HUDEP-2 (cell line): Measurements from ENCODE around the gene POU2F1.

Experiments
- DNase-seq, 76 experiments: peaks; one replicate each; lab custom pipeline; 2025; ENCODE audit not compliant: unreplicated experiment in 76 of 76; lab: John Stamatoyannopoulos, UW

Gene POU2F1

DNA sequence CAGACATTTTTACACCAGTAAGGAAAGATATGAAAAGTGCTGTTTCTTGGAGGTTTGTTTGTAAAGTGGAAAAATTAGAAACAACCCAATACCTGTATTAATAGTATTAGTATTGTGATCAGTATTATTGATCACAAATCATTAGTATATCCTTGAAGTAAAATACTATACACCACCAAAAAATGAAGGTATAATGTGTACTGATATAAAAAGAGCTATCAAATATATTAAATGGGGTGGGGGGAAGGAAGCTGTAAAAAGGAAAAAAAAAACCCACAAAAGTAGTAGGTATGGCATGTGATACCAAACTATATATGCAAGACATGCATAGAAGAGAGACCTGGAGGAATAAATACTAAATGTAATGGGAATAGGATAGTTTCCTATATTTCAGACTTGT is 46.3 kb downstream of the POU2F1 start:
- DNase-seq = no peak

DNA sequence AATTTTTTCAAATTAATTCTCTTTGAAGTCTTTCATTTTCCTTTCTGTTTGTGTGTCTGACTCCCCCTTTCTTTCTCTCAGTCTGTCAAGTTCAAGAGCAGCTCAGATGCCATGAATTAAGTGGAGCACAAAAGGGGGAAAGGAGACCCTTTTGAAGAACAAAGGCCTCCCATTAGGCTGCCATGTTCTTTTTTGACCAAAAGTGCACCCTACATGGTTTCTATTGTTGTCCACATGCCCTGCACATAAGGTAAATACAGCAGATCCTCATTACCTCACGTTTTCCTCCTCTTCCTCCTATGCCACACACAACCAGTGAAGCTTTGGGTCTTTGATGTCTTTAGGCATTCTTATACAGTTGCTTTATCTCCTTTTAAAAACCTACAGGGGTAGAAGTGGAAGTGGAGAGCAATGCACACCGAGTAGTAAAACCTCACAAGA is 47.7 kb downstream of the POU2F1 start:
- DNase-seq = no peak

DNA sequence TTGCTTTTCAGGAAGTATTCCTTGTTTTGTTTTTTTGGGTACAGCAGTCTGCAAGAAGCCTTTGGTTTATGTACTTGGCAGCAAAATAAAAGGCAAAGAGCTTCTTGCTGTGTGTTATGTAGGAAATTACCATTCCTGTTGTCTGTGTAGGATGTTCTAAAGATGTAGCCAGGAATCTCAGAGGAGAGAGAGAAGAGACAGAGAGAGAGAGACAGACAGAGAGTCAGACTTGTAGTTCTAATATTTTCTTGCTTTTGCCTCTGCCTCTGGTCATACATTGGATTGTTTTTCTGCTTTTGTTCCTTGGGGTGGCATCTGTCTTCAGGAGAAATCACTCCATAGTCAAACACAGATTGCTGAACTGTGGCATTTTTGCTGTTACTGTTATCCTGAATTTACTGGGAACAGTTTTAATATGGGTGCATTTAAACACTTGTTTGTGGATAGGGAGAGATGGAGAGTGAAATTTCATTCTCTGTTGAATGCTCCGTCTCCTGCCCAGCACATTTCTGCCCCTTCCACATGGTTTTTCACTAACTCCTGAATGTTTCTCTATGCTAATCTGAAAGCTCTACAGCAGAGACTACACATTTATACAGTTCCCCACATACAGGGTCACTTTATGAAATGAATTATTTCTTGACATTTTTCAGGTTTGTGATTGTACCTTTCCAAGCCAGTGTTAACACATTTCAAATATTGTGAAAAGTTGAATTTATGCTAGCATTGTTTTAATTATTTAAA is 49.8 kb downstream of the POU2F1 start:
- no peak for DNase-seq

DNA sequence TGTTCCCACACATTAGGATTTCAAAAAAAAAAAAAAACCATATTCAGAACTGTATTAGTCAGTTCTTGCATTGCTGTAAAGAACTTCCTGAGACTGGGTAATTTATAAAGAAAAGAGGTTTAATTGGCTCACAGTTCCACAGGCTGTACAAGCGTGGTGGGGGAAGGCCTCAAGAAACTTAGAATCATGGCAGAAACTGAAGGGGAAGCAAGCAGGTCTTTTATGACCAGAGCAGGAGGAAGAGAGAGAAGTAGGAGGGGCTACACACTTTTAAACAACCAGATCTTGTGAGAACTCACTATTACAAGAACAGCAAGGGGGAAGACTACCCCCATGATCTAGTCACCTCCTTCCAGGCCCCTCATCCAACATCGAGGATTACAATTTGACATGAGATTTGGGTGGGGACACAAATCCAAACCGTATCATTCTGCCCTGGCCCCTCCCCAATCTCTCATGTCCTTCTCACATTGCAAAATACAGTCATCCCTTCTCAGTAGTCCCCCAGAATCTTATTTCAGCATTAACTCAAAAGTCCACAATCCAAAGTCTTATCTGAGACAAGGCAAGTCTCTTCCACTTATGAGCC is 51.8 kb downstream of the POU2F1 start:
- no peak for DNase-seq

DNA sequence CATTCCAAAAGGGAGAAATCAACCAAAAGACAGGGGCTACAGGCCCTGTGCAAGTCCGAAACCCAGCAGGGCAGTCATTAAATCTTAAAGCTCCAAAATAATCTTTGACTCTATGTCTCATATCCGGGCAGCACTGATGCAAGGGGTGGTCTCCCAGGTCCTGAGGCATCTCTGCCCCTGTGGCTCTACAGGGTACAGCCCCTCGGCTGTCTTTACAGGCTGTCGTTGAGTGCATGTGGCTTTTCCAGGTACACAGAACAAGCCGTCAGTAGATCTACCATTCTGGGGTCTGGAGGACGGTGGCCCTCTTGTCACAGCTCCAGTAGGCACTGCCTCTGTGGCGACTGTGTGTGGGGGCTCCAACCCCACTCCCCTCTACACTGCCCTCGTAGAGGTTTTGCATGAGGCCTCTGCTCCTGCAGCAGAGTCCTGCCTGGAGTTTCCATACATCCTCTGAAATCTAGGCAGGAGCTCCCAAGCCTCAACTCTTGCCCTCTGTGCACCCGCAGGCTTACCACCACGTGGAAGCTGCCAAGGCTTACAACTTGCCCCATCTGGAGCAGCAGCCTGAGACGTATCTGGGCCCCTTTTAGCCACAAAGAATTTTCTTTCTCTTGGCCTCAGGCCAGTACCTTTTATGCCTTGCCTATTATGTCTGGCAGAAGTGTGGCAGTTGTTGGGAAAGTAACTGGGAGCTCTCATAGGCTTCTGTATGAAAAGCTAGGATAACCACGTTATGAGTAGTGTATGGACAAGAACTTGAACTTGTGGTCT is 52.5 kb downstream of the POU2F1 start:
- DNase-seq = peak in 5 of 76 experiments; percentile 4 to 25 (median 11)

GRCh38 chr1:167274061-167274460 is 53.4 kb downstream of the POU2F1 start:
- DNase-seq = no peak

DNA sequence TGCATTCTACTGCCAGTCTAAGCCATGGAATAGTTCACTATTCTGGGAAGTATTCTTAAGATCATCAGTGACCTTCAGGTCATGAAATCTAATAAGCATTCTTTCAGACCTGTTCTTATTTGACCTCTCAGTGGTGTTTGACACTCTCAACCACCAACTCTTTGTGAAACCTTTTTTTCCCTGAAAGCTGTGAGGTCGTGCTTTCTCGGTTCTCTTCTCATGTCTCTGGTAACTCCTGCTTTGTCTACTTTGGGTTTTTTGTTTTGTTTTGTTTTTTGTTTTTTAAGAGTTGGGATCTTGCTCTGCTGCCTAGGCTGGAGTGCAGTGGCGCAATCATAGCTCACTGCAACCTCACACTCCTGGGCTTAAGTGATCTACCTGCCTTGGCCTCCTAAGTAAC is 56.3 kb downstream of the POU2F1 start:
- no peak for DNase-seq

- DNase-seq = no peak
Observed at GRCh38 chr1:167278497-167278896, 57.8 kb downstream of the POU2F1 start.

- DNase-seq = no peak
Observed at GRCh38 chr1:167280912-167281311, 60.2 kb downstream of the POU2F1 start.

- peak in 3 of 76 experiments; percentile 4 to 9 (median 5) for DNase-seq
Observed at GRCh38 chr1:167288390-167289074, 67.8 kb downstream of the POU2F1 start.

- no peak for DNase-seq
Observed at GRCh38 chr1:167289075-167289442, 68.4 kb downstream of the POU2F1 start.

- no peak for DNase-seq
Observed at GRCh38 chr1:167289966-167290365, 69.3 kb downstream of the POU2F1 start.

GRCh38 chr1:167291539-167292185 is 71.0 kb downstream of the POU2F1 start:
- DNase-seq = no peak

DNA sequence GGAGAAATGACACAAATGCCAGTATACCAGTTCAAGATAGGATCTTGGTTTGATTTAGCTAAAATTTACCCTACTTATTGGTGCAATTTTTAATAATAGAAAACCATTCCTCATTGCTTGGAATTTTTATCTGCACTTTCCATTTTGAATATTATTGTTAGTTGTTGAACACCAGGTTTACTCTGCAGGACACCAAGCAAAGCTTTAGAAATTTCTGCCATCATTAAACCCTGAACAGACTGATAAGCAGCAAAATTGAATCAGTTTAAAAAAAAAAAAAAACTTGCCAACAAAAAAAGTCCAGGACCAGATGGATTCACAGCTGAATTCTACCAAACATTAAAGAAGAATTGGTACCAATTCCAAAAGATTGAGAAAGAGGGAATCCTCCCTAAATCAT is 71.5 kb downstream of the POU2F1 start:
- no peak for DNase-seq

DNA sequence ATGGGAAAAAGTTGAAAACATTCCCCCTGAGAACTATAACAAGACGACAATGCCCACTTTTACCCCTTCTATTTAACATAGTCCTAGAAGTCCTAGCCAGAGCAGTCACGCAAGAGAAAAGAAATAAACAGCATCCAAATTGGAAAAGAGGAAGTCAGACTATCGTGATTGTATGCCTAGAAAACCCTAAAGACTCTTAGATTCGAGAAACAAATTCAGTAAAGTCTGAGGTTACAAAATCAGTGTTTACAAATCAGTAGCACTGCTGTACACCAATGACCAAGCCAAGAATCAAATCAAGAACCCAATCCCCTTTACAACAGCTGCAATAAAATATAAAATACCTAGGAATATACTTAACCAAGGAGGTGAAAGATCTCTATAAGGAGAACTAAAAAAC is 72.4 kb downstream of the POU2F1 start:
- DNase-seq = no peak

DNA sequence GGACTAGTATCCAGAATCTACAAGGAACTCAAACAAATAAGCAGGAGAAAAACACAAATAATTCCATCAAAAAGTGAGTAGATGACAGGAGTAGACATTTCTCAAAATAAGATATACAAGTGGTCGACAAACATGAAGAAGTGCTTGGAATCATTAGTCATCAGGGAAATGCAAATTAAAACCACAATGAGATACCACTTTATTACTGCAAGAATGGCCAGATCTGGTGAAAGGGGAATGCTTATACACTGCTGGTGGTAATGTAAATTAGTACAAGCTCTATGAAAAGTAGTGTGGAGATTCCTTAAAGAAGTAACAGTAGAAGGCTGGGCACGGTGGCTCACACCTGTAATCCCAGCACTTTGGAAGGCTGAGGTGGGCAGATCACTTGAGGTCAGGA is 73.8 kb downstream of the POU2F1 start:
- DNase-seq = no peak

- peak in 2 of 76 experiments; percentile 1 to 4 for DNase-seq
Observed at GRCh38 chr1:167297222-167298214, 76.8 kb downstream of the POU2F1 start.

GRCh38 chr1:167298325-167298724 is 77.6 kb downstream of the POU2F1 start:
- DNase-seq = no peak

DNA sequence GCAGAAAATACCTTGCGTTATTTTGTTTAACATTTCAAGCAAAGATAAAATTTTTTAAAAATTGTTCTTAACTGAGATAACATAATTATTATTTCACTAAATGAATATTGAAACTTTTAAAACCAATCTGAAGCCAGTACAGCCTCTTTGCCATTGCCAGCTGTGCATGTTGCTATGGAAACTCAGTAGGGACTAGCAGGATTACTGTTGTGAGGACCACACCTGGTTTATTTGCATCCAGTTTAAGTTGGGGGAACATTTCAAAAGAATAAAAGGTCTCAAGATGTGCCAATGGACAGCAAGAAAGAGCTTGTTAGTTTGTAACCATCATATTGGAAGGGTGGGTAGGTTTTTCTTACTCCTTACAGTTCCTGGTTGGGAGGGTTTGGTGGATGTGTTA is 80.7 kb downstream of the POU2F1 start:
- no peak for DNase-seq
